Motor neuron (in vitro differentiated cells): ENCODE data around the gene CREBBP. TPM values are rescaled to one million over a fixed set of nuclear protein-coding genes. Genes with fewer than 3 reads are reported as not detected.
A peak's percentile ranks its signal among the peaks of the same experiment; 100 is the strongest.

Source experiments
- ATAC-seq, 8 experiments: fragments of 200-7000 bp; cut with Tn5 transposase; replicated peaks in 6 of 8; 2 replicates each; pipeline ENCODE4 v1.8.0; 2021; ENCODE audit warnings: mild to moderate bottlenecking in 8 of 8, moderate library complexity in 8 of 8
- H3K27ac ChIP-seq, 2 donors: fragments of 250-450 bp; sonication (Bioruptor Pico); 2 replicates each; pipeline ENCODE4 v1.9.0; 2021; ENCODE audit warnings: antibody characterized with exemption in 2 of 2, mild to moderate bottlenecking in 2 of 2, moderate library complexity in 1 of 2
- H3K4me1 ChIP-seq, 2 donors: fragments of 250-450 bp; sonication (Bioruptor Pico); replicated peaks in 1 of 2; 2 replicates each; pipeline ENCODE4 v1.6.1; 2021; ENCODE audit warnings: antibody characterized with exemption in 2 of 2, mild to moderate bottlenecking in 2 of 2, moderate library complexity in 1 of 2
- H3K4me3 ChIP-seq, 5 donors: fragments of 250-450 bp; sonication (Bioruptor Pico); 2 replicates each; pipeline ENCODE4 v1.9.0; 2021; ENCODE audit warnings: antibody characterized with exemption in 5 of 5, mild to moderate bottlenecking in 5 of 5, moderate library complexity in 4 of 5
- WGBS, 10 experiments: fragments of 450-650 bp; shearing (Covaris generic); methylation state at CpG; one replicate each; pipeline ENCODE4 v1.0.0; 2022; 5-methylcytosine and 5-hydroxymethylcytosine counted together
- in situ Hi-C, 9 experiments: fragments of 400-800 bp; cut with MboI; loops; one replicate each; pipeline ENCODE4 v1.15.0; 2021; ENCODE audit warnings: low sequenced_read_pairs in 9 of 9, low pct_unique_long_range_greater_than_20kb in 2 of 9; ENCODE audit not compliant: unreplicated experiment in 9 of 9
- total RNA-seq, 8 experiments: library from RNA; unstranded; fragments of 300-600 nt; gene quantifications; 2 replicates each; pipeline versions ENCODE4 v1.2.3 to v1.2.4, GENCODE V29; 2022

The CREBBP gene
- total RNA-seq, 8 experiments from 2014 or later: 12.1 to 92.4 (median 23.7) TPM

DNA sequence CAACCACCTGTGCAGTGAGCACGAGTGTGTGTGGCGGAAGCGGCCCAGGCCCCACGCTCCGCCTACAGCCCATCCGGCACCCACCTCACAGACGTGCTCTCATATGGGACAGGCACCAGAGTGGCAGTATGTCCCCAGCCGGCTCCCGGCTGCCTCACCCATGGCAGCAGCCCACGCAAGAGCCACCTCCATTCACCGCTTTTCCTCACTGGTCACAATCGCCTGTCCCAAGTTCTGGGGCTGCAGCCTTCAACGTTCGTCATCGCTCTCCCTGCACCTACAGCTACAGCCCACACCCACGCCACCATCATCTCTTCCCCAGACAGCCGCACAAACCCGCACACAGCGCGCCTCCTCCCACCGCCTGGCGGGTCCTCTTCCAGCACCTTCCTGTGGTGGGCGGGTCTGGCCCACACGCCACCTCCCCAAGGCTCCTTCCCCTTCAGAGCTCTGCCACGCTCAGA is 145.7 kb downstream of the CREBBP start:
- in situ Hi-C loops: no loop called here
- ATAC-seq: peak in 2 of 8 experiments; percentile 6 to 15
- no peak overlapping the region for H3K27ac ChIP-seq
- no peaks in the 10 kb centered on the region for H3K4me1 ChIP-seq
- 90 to 100% (median 98%) methylated on average over 1 to 12 of the region's 25 CpGs; no CpG with 5 or more reads in 3 of the 10 experiments for WGBS, 10 experiments
- no peak overlapping the region for H3K4me3 ChIP-seq

DNA sequence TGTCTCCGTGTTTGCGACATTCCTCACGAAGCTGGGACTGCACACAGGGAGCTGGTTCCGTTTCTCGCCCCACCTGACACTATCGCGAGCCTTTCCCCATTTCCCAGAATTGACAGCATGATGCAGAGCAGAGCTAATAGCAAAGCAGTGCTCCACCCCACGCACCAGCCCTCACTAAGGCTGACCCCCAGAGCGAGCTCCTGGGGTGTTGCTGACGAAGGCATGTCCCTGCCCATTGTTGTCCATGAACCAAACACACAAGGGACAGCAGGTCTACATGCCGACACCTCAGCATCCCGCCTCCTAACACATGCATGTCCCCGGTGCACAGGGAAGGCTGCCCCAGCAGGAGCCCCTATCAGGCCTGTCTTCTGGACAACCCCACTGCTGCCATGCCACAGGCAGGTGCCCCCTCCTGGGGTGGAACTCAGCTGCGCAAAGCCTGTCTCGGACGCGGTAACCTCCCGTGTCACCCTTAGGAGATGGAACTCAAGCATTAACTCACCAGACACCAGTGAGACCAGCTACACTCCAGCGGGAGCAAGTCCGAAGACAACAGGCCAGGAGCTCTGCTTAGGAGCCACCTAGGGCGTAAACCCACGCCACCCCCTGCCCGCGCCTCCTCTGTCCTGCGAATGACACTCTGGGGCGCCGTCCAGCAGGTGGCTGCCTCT is 146.3 kb downstream of the CREBBP start:
- in situ Hi-C loops: no loop called here
- no peak overlapping the region for H3K27ac ChIP-seq
- 80 to 100% (median 98%) methylated on average over 1 to 15 of the region's 27 CpGs; no CpG with 5 or more reads in 1 of the 10 experiments for WGBS, 10 experiments

DNA sequence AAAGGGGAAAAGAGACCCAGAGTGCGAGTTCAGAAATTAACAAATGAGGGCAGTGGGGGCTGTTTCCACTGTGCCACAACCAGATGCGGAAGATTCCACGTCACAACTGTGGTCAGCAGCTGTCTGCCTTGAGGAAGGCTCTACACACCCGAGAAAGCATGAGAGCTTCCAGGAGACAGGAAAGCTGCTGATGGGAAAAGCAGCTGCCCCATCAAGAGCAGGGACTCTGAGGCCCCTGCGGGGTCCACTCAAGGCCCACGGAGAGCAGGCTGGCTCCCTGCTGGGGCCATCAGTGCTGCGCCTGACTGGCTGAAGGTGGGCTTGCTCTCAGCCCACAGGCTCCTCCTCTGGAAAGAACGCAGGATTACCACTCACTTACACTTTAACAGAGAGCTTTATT is 148.3 kb downstream of the CREBBP start:
- Histone ChIP-seq H3K27ac (no peak overlapping the region), H3K4me3 (no peak overlapping the region), H3K4me1 (no peaks in the 10 kb centered on the region)
- 80 to 100% (median 94%) methylated on average over 1 to 5 of the region's 8 CpGs; no CpG with 5 or more reads in 4 of the 10 experiments for WGBS, 10 experiments
- in situ Hi-C loops: no loop called here
- no peak for ATAC-seq

More for the DNA sequence above, 146.3 kb downstream of the CREBBP start:
- Histone ChIP-seq H3K4me3 (no peak overlapping the region), H3K4me1 (no peaks in the 10 kb centered on the region)
- ATAC-seq: peak in 1 of 8 experiments; percentile 10

DNA sequence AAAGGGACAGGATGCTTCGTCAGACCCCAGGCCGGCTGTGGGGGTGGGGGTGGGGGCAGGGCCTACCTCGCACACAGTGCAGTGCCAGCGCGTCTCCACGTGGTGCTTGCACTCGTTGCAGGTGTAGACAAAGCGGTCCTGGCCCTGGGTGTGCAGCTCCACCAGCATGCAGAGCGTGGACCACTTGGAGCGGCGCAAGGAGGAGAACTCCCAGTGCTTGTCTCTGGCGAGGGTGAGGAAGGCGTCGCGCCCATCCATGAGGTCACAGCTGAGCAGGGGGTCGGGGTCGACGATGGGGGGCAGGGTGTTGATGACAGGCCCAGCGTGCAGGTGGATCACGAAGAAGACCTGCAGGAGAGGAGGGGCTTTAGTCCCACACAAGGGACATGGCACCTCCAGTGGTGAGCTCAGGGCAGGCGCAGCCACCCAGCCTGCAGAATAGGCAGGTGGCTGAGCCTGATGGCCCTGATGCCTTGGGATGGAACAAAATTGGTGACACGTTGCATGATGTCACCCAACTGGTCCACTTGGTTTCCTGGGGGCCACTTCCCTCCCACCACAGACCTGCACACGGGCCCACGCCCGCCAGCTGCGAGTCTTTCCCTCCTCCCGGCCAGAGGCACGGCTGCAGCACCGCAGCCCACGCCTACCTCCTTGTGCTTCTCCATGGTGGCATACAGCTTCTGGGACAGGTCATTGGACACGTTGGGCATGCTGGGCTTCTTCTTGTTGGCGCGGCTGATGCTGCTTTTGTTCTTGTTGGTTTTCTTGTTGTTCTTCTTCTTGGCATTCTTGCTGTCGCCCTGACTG is 149.2 kb downstream of the CREBBP start:
- H3K4me3 ChIP-seq: no peak overlapping the region
- in situ Hi-C loops: no loop called here
- no peaks in the 10 kb centered on the region for H3K4me1 ChIP-seq
- no peak overlapping the region for H3K27ac ChIP-seq
- WGBS, 10 experiments: 70 to 100% (median 100%) methylated on average over 1 to 2 of the region's 34 CpGs; no CpG with 5 or more reads in 5 of the 10 experiments
- peak in 1 of 8 experiments; percentile 8 for ATAC-seq

DNA sequence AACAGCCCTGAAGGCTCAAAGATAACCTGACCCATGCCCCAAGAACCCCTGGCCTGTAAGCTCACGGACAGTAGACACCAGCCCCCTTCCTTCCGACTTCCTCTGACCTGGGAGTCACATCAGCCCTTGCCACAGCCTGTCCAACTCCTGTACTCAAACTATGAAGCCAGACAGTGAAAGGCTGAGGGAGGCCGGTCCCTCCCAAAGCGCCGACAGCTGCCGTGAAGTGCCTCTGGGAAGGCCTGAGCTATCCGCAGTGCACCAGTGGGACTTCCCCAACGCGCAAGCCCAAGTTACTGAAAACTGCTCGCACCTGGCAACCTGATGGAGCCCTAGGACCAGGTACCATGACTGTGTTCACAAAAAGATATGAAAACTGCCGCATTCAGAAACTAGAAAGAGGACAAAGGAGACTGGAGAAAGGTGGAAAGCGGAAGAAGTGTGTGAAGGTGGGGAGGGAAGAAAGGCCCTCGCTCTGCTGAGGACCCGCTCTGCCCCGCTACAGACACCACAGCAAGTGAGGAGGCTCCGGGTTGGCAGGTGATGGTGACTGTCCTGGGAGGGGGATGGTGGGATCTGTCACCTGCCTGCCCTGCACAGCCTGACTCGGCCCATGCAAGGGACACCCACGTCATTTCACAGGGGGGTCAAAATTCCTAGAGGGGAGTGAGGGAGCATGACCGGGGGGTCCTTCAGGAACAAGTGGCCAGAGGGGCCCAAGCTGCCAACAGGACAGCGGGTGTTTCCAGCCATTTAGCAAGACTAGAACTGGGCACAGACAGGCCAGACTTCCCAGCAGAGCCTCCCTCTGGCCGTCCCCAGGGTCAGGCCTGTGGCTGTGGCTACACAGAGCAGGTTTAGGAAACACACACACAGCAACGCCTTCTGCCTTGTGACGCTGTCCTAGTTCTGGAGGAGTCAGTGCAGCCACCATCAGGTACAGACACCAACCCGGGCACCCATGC is 150.1 kb downstream of the CREBBP start:
- in situ Hi-C loops: no loop called here
- 94 to 100% (median 98%) methylated on average over 1 to 6 of the region's 24 CpGs; no CpG with 5 or more reads in 4 of the 10 experiments for WGBS, 10 experiments
- peak in 3 of 8 experiments; percentile 2 to 9 (median 8) for ATAC-seq
- Histone ChIP-seq H3K27ac (no peak overlapping the region), H3K4me3 (no peak overlapping the region), H3K4me1 (no peaks in the 10 kb centered on the region)

DNA sequence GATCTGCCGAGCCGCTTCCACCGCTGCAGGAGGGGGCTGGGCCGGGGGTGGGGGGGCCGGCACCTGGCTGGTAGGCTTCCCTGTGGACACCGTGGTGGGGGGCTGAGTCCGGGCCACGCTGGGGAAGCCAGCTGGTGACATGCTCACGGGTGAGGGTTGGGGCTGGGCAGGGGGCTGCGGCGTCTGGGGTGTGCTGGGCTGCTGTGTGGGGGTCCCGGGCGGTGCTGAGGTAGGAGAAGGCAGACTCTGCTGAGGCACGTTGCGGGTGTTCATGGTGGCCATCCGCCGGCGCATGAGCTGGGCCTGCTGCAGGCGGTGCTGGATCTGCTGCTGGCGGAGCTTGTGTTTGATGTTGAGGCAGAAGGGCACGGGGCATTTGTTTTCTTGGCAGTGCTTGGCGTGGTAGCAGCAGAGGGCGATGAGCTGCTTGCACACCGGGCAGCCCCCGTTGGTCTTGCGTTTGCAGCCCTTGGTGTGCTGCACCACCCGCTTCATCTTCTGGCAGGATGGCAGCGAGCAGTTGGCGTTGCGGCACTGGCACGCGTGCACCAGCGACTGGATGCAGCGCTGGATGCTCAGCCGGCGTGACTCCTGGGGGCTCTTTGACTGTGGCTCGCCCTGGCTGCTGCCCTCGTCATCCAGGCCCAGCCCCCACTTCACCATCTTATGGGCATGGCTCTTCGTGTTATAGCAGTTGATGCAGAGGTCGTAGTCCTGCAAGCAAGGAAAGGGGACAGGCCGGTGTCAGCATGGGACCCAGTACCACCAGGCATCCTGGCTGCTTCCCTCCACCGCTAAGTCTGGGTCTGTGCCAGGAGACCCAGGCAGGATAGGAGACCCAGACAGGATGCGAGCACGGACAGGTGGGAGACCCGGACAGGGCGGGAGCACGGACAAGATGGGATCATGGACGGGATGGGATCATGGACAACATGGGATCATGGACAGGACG is 151.1 kb downstream of the CREBBP start:
- WGBS, 10 experiments: 72 to 100% (median 96%) methylated on average over 3 to 5 of the region's 49 CpGs; no CpG with 5 or more reads in 6 of the 10 experiments
- in situ Hi-C loops: no loop called here
- ATAC-seq: peak in 4 of 8 experiments; percentile 21 to 27 (median 24)
- Histone ChIP-seq H3K4me1 (no peaks in the 10 kb centered on the region), H3K27ac (no peak overlapping the region), H3K4me3 (no peak overlapping the region)

DNA sequence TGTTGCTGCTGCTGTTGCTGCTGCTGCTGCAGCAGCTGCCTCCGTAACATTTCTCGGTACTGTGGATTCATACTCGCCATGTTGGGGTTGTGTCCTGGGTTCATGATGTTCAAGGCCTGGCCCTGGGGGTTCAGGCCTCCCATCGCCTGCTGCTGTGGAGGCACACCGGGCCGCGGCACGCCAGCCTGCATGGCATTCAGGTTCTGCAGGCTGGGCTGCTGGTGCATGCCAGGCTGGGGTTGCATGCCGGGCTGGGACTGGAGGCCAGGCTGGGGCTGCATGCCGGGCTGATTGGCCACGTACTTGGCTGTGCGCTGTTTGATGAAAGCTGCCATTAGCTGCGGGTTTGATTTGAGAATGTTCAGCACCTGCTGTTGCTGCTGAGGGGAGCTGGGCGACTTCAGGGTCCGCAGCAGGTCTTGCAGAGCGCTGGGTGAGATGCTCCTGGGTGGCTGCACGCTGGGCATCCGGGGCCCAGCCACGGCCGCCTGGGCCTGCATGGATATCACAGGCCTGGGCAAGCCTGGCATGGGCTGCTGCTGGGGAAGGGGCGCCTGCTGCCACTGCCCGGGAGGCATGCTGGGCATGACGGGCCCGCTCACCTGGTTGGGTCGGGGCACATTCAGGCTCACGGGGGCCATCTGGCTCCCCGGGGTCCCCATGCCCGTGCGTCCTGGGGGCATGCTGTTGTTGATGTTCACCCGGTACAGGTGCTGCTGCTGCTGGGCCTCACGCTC is 151.9 kb downstream of the CREBBP start:
- in situ Hi-C loops: no loop called here
- Histone ChIP-seq H3K4me3 (no peak overlapping the region), H3K27ac (no peak overlapping the region), H3K4me1 (no peaks in the 10 kb centered on the region)
- WGBS, 10 experiments: 90 to 100% (median 100%) methylated on average over 1 to 4 of the region's 31 CpGs; no CpG with 5 or more reads in 5 of the 10 experiments
- peak in 4 of 8 experiments; percentile 12 to 28 (median 23) for ATAC-seq

DNA sequence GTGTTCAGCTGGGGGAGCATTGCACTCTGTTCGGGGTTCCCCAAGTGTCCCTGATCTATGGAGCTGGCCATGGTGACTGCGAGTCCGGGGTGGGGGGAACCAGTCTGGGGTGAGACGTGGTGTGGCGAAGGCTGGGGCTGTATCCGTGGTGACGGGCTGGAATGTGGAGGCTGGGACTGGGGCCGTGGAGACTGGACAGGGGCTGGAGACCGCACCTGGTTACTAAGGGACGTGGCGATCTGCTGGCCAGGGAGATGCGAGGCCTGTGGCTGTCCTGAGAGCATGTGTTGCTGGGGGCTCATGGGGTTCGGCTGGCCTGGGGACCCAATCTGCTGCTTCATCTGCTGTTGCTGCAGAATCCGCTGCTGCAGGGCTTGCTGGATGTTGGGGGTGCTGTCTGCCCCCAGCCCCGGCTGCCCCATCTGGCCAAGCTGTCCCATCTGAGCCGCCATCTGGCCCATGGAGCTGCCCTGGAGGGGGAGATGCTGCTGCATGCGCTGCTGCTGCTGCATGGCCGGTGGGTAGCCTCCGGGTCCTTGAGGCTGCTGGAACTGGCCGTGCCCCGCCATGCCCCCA is 152.6 kb downstream of the CREBBP start:
- Histone ChIP-seq H3K4me3 (no peak overlapping the region), H3K27ac (no peak overlapping the region), H3K4me1 (no peaks in the 10 kb centered on the region)
- in situ Hi-C loops: no loop called here
- ATAC-seq: no peak
- WGBS, 10 experiments: 67 to 100% methylated on average over 3 of the region's 21 CpGs; no CpG with 5 or more reads in 8 of the 10 experiments

DNA sequence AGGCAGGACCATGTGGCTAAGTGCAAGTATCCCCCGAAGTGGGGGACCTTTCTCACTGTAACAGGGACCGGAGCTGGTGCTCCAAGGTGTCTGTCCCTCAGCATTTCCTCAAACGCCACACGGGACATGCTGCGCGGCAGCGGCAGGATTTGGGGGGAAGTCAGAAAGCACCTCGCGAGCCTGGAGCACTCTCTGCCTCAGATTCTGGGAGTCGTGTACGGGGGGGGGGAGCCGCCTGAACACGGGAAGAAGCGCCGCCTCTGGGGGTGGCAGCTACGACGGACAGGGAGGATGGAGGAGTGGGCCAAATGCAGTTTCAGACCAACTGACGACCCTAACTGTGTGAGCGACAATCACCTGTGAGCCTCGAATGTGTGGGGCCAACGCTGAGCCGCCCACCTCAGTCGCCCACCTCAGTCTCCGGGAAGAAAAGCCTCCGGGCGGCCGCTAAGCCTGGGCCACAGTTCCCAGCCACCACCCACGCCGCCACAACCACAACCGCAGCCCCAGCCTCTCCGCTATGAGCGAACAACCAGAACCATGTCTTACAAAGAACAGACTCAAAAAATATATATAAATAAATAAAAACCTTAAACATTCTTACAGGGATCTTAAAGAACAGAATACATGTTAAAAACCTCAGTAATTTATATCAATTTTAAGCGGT is 154.4 kb downstream of the CREBBP start:
- in situ Hi-C loops: no loop called here
- ATAC-seq: no peak
- 90 to 100% (median 98%) methylated on average over 1 to 8 of the region's 33 CpGs; no CpG with 5 or more reads in 2 of the 10 experiments for WGBS, 10 experiments
- no peak overlapping the region for H3K4me3 ChIP-seq
- H3K4me1 ChIP-seq: no peaks in the 10 kb centered on the region
- no peak overlapping the region for H3K27ac ChIP-seq

DNA sequence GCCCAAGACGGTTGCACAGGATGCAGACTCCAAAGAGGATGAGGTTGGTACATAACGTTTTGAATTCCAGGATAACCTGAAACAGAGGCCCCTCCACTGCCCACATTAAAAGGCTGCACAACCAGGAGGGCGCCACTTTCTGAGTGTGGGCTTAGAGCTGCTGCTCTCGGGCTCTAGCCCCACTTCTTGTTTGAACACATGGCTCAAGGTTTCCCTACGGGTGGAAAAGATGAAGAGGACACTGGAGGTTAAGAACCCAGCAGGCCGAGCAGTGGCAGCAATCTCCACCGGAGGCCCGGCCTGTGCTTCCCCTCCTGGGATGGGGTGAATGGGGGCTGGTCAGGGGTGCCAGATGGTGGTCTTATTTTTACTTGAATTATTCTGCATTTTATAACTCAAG is 155.2 kb downstream of the CREBBP start:
- in situ Hi-C loops: no loop called here
- 0 to 100% (median 67%) methylated on average over 1 to 4 of the region's 8 CpGs; no CpG with 5 or more reads in 3 of the 10 experiments for WGBS, 10 experiments
- Histone ChIP-seq H3K4me3 (no peak overlapping the region), H3K27ac (no peak overlapping the region), H3K4me1 (no peaks in the 10 kb centered on the region)
- ATAC-seq: no peak
